DOHH2 (cell line): ENCODE data around the gene PTPRQ.

Experiments
- CTCF ChIP-seq: fragments of 200-600 bp; sonication (generic); IDR thresholded peaks from one replicate; pipeline ENCODE4 v1.5.1; 2014; ENCODE audit warnings: antibody characterized with exemption, mild to moderate bottlenecking, low read depth, low read length; ENCODE audit not compliant: poor library complexity, severe bottlenecking
- EZH2phosphoT487 ChIP-seq: fragments of 200-600 bp; sonication (generic); IDR thresholded peaks from 2 replicates; pipeline ENCODE4 v1.6.1; 2017; ENCODE audit warnings: borderline replicate concordance, mild to moderate bottlenecking, antibody characterized with exemption, low read length, moderate library complexity, mixed read lengths

GRCh38 chr12:80411787-80412186, 32.2 kb upstream of the PTPRQ start:
- TF ChIP-seq CTCF (no peak), EZH2phosphoT487 (no peak)
